22Rv1 (cell line): Measurements from ENCODE around the gene ADGRB2.

Experiments used
- CTCF ChIP-seq: fragments of 450-650 bp; IDR thresholded peaks from 2 replicates; pipeline ENCODE4 v1.5.1; 2017; ENCODE audit warnings: mild to moderate bottlenecking
- ZFX ChIP-seq: fragments of 450-650 bp; IDR thresholded peaks from 2 replicates; pipeline ENCODE4 v1.6.1; 2017; ENCODE audit warnings: antibody characterized with exemption, borderline replicate concordance

- TF ChIP-seq CTCF (no peak), ZFX (no peak)
These were observed 35.2 kb upstream of the ADGRB2 start for GRCh38 chr1:31799196-31799894.
